HG02840 (cell line): ENCODE measurements around the gene AK1.
"Not testable (repeated sequence)": the region's sequence is repeated elsewhere in the genome, so short reads cannot be mapped to it uniquely, and the experiment has no call there.

Experiments used
- ATAC-seq: cut with Tn5 transposase; IDR thresholded peaks from one replicate; pipeline ENCODE4 v1.9.1; 2021; ENCODE audit warnings: mild to moderate bottlenecking, moderate library complexity, moderate number of reproducible peaks; ENCODE audit not compliant: unreplicated experiment, low FRiP score

AK1 gene

DNA sequence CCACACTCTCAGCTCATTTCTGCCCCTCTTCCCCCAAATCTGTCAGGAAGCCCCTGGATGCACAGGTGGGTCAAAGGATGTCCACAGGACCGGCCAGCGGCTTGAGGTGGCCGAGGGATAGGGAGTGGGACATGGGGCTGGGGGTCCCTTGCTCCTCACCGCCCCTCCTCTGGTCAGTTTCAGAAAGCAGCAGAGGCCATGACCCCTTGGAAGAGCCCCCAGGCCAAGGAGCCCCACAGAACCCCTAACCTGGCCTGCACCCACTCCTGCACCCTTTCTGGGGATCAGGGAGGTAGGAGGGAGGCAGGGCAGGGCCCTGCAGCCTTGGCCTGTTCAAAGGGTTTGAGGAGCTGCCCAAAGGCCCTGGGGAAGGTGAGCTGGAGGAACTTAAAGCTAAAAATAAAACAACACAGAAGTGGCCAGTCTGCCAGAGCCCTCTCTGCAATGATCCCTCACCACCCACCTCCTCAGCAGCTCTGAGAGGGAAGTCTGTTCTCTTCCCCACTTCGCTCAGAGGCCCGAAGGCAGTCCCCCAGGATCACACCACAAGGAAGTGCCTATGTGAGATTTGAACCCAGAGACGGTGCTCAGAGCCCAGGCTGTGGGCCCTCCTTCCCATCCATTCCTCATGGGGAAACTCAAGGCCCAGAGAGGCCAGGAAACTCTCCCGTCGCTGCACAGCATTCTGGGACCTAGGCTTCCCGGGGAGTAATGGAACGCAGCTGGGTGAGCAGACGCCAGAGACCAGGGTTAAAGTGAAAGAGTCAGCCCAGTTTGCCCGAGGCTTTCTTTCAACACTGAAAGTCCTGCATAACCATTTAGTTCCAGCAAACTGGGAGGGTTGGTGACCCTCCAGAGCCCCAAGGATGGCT, 23.9 kb downstream of the AK1 start:
- no peak for ATAC-seq

DNA sequence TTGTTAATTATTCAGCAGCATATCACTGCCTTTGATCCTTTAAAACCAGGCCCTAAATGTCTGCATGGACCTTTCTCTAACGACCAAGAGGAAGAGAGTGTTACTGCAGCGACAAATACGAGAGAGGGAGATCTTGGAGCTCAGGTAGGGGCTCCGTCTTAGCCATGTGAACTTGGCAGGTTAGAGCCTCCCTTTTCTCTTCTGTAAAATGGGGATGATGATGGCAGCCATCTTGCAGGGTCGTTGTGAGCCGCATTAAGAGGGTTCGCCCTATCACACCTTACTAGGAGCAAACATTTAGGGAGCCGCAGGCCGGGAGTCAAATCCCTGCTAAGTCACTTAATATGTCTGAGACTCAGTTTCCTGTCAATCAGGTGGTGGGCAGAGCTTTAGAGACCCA, 24.6 kb downstream of the AK1 start:
- no peak for ATAC-seq

DNA sequence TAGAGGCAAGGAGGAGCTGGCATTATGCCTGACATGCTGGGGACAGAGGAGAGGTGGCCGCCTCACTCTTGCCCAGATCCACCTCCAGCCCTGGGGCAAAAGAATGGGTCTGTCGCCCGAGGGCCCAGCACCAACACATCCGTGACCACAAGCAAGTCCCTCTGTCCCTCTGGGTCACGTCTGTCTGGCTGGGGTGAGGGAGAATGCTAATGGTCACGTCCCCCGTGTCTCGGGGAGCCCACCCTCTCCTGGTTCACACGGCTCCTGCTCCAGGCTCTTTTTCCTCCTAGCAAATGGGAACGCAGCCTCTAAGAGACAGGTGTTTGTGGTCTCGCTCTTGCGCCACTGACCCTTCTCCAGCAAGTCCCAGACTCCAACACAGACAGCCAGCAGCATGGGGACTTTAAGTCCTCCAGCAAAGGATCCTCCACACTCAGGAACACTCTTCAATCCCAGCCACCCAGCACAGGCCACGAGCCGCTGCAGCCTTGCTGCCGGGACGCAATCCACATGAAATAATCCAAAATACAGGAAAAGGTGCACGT, 27.1 kb downstream of the AK1 start:
- ATAC-seq, result no peak

DNA sequence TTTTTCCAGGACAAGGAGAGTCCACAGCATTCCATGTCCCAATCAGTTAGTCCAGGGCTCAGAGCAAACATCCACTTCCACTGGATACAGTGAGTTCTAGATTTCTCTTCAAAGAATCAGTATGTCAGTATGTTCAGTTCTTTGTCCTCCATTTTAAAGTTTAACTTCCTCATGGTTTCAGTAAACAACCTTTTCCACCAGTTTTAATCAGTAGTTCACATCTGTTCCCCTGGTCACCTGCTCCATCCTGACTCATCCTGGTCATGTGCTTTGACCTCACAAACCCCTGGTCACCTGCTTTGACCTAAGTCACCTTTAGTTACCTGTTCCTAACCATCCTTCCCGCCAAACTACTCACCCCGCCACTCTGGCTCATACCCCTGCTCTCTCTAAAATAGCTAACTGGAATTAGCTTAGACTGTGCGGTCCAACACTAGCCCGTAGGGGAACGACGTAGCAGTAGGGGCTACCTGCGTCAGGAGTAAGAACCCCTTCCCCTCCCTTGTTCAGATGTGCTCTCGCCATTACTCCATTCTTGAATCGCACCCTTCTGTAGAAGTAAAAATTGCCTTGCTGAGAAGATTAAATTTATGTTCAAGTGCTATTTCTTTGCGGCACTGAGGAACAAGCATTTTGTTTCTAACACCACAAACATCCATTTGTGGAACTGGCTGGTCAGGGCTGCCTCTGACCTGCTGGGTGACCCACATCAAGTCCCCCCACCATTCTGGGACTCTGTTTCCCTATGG, 28.5 kb downstream of the AK1 start:
- no peak for ATAC-seq

DNA sequence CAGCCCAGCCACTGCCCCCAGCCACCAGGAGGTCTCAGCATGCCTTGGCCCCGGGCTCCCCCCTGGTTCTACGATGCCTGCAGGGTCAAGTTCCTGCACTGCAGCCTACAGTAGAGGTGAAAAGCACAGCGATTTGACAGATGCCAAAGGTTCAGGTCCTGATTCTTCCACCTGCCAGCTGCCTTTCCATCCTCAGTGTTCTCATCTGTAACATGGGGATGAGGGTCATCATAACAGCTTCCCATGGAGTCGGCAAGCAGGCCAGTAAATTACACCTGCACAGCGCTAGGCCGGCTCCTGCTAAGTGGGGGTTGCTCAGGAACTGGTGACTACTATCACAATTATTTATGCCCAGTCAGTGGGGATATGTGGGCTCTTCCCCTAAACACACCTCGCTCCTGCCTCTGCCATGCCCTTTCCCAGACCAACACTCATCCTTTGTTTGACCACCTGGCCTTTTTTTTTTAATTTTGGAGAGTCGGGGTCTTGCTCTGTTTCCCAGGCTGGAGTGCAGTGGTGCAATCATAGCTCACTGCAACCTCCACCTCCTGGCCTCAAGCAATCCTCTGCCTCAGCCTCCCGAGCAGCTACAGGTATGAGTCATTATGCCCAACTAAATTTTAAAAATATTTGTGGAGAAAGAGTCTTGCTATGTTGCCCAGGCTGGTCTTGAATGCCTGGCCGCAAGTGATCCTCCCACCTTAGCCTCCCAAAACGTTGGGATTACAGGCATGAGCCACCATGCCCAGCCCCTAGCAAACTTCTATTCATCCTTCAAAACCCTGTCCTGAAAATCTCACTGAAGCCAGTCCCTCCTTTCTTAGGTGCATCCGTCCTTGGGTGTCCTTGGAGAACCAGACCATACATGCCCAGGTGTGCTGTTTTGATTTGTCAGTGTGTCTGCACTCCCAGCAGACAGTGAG, 29.4 kb downstream of the AK1 start:
- ATAC-seq, result no peak

DNA sequence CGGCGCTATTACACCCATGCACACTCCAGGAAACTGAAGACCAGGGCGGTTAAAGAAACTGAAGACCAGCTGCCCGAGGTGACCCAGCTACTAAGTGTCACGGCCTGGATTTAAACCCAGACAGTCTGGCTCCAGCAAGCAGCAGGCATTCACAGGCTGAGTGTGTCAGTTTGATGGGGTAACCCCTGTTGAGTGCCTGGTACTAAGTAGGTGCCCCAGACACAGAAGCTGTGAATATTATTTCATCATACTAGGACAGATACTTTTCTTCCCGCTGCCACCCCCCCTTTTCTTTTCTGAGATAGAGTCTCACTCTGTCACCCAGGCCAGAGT, 30.3 kb downstream of the AK1 start:
- no peak for ATAC-seq

DNA sequence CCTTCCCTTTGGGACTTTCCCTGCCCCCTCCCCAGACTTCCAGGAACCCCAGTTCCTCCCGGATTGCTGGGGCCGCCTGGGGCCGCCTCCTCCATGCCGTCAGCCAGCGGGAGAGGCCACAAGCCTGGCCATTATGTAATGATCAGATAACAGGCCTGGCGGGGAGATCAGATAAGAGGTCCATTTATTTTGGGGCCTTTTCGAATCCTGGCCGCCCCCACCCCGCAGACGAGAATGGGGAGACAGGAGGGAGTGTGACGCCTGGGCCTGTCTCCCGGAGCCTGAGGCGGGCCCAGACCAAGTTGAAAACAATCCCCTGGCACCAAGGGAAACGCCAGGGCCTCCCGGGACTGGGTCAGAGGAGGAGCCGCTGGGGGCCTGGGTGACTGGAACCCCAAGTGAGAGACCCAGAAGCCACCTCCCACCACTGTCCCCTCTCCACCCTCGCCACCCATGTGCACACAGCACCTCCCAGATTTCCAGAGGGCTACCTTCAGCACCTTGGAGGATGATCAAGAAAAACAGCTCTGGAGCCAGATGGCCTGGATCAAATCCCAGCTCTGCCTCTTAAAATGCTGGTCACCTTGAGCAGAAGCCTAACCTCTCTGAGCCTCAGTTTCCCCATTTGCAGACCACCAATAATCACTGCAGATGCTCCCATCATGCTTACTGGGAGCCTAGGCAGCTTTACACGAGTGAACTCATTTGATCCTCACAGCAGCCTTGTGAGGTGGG, 30.9 kb downstream of the AK1 start:
- no peak for ATAC-seq

DNA sequence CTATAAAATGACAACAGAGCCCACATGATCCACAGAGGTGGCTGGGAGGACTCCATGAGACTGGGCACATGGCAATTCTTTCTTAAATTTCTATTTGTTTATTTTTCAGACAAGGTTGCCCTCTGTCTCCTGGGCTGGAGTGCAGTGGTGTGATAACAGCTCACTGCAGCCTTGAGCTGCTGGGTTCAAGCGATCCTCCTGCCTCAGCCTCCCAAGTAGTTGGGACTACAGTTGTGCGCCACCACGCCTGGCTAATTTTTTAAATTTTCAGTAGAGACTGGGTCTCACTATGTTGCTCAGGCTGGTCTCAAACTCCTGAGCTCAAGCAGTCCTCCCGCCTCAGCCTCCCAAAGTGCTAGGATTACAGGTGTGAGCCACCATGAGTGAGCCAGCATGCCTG, 31.9 kb downstream of the AK1 start:
- ATAC-seq, result not testable (repeated sequence)

DNA sequence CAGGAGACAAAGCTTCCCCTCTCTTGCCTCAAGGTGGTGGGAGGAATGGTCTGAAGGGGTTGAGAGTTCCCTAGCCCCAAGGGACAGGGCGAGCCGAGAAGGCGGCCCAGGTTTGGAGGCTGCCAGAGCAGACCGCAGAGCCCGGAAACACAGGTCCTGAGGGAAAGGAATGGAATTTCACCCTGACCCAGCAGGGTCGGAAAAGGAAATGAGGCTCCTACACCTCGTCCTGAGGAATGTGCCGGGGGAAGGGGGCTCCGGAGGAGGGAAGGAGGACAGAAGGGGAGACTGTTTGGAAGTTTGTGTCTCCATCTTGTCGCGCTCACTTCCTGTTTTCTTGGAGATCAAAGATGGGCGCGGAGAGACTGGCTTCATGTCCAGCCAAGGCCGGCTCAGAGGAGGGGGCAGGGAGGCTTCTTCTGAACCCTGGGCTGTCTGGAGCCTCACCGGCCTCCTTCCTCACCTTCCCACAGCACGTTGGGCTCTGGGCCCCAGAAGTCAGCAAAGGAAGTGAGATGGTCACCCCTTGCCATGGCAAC, 32.6 kb downstream of the AK1 start:
- no peak for ATAC-seq

DNA sequence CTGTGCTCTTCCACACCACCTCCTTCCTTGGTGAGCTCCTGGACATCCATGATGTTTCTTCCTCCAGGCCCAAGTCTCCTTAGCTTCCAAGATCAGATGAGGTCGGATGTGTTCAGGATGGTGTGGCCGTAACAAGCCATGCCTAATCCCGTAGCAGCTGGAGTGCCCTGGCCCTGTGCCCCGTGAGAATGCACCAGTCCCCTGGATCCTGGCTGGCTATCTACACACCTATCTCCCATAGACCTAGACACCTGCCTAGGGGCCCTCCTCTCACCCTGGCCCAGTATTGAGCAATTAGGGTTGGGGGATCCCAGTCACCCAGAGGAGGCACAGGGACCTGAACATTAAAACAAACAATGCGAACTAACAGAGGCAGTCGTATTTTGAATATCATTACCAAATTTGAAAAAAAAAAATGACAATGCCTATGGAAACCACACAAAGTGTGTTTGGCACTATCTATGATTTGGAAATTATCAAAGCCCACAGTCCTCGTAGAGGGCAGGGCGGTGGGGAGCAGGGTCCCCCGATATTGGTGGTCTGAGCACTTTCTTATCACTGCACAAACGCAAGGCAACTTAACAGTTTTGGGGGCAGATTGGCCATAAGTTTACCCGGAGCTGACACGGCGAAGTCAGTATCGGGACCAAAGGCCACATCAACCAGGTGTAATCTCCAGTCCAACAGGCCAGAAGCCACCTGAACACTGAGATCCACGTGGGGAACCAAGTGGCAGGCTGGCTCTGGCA, 36.2 kb downstream of the AK1 start:
- ATAC-seq, result no peak

DNA sequence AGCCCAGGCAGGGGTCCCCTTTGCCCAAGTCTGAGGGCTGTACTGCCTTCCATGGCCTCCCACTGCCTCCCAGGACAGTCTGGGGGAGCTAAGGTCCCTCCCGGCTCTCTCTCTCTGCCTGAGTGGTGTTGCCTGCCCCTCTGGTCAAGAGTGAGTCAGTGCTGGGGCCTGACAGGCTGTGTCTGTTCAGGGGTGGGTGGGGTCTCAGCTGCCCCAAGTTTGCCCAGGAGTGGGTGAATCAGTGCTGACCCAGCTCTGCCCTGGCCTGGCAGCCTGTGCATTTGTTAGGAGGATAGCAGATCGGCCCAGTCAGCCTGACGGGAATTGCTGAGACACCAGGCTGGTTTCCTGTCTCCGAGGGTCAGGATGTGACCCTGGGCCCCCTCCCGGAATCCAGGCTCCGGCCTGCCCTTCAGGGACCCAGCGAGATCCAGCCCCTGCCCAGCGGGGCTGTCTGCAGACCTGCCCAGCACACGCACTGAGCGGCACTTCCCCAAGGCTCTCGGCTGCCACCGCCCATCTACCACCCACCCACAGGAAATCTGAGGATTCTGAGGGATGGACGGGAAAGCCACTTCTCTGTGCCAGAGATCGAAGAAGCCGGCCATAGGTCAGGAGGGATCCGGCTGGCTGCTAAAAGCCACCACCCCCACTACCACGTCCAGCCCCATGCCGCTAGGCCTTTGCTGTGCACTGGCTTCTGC, 38.9 kb downstream of the AK1 start:
- no peak for ATAC-seq

DNA sequence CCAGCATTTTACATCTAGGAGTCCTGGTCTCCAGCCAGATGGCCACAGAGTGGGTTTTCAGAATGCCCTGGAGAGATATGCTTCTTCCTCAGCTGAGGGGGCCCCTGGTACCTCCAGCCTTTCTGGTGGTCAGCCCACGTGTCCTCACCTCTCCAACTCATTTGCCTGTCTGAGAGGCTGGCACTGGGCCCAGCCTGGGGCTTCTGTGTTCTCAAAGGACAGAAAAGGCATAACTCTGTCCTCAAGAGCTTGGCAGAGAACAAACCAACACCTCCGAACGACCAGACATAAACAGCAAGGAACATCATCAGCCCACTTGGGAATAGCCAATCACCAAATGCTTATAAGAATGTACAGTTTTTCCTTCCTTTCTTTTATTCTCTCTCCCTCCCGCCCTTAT, 40.1 kb downstream of the AK1 start:
- ATAC-seq, result no peak

DNA sequence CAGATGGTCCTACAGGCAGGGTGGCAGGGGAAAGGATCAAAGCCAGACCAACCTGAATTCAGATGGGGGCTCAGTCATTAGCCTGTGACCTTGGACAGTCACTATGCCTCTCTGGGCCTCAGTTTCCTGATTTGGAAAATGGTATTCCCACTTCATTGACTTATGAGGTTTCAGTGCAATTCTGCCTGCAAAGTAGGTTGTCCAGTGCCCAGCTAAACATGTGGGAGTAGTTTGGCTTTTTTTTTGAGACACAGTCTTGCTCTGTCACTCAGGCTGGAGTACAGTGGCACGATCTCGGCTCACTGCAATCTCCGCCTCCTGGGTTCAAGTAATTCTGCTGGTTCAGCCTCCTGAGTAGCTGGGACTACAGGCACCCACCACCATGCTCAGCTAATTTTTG, 40.9 kb downstream of the AK1 start:
- not testable (repeated sequence) for ATAC-seq

DNA sequence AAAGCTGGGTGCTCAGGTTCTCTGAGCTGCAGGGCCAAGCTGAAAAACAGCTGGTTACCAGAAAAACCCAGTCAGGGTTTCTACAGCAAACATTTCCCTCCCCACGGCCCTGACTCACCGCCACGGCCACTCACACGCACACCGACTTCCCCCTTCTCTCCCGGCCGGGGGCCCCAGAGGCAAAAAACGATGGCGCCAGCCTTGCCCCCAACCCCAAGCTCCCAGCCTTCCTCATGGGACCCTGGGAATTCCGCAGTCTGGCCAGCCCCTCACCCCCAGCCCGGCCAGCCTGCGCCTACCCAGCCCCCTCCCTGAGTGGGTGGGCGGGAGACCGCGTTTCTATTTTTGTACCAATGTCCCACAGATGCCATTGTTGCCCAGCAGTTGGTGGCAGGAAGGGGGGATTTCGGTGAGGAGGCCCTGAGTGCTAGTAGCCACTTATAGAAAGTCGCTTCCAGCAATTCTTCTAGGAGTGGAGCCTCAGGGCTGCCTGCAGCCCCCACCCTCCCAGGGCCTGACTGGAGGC, 41.4 kb downstream of the AK1 start:
- ATAC-seq, result no peak

DNA sequence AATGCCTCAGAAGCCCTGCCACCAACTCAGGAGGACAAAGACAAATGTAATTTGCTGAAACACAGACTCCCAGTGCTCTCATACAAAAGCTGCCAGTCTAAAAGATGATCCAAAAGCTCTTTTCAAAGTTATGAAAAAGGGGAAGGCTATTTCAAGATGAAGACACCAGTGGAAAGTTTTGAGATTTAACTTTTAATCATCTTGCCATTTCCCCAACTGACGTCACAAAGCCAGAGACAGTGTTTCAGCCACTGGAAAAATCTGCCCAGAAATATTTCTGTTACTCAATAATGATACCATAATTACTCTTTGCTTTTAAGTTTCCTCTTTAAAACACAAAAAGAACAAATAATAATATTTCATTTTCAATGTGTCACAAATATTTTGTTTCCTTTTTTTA, 43.9 kb downstream of the AK1 start:
- ATAC-seq, result no peak

DNA sequence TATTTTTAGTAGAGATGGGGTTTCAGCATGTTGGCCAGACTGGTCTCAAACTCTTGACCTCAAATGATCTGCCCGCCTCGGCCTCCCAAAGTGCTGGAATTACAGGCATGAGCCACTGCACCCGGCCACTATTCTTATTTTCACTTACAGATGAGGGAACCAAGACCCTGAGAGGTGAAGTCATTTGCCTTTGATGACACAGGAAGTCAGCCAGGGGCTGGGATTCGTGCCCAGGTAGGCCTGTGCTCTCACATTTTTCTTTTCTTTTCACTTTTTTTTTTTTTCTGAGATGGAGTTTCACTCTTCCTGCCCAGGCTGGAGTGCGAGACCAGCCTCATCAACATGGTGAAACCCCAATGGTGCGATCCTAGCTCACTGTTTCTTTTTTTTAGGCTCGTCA, 45.2 kb downstream of the AK1 start:
- no peak for ATAC-seq

DNA sequence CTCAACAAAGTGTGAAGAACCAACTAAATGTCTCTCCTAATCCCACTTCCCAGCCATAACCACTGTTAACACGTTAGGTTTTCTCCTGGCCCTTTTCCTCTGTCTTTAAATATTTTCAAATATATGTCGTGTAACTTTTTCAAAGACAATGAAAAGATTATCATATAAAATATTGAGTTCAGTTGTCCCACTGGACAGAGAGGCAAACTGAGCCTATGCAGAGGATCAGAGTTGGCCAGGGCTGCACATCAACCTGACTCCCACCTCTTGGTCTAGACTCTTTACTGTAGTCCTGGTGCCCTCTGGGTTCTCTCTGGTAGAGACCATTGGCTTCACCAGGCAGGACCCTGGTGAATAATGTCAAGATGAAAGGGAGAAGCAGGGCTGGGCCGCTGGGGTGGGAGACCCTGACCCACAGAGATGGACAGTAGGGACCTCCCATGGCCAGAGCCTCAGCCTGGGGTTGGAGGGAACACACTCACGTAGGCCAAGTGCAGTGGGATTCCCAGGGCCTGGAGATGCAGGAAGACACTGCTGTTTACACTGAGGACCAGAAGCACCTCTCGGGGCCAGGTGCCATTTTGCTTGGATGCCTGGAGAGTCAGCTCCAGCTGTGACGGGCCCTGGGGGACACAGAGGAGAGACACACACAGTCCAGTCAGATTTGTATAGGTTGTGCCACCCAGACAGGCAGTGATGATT, 48.1 kb downstream of the AK1 start:
- ATAC-seq, result no peak
